Erythroblast (primary cell): Measurements from ENCODE around the gene PMCH.
"Not testable (repeated sequence)": the region's sequence is repeated elsewhere in the genome, so short reads cannot be mapped to it uniquely, and the experiment has no call there.

Experiments
- GATA1 ChIP-seq: IDR thresholded peaks from 2 replicates; pipeline ENCODE4 v1.6.1; 2011; ENCODE audit warnings: low read depth, mild to moderate bottlenecking, control low read depth, low read length, moderate library complexity
- POLR2A ChIP-seq: IDR thresholded peaks from 2 replicates; pipeline ENCODE4 v1.6.1; 2011; ENCODE audit warnings: mild to moderate bottlenecking, low read length

GRCh38 chr12:102155206-102155605 lies 42.4 kb downstream of the PMCH start:
- not testable (repeated sequence) for TF ChIP-seq POLR2A, GATA1
